Hematopoietic multipotent progenitor cell treated with erythropoietin and hydrocortisone succinate and interleukin-3 and kit ligand, for 15 days (in vitro differentiated cells): ENCODE data around the gene MYO16.

Experiments
- DNase-seq: peaks from one replicate; pipeline ENCODE4 v3.0.0-alpha.2; 2015; ENCODE audit warnings: low spot score

Gene MYO16

GRCh38 chr13:108663710-108664109, 34.3 kb downstream of the MYO16 start:
- no peak for DNase-seq

GRCh38 chr13:108667205-108667604, 37.8 kb downstream of the MYO16 start:
- no peak for DNase-seq

DNA sequence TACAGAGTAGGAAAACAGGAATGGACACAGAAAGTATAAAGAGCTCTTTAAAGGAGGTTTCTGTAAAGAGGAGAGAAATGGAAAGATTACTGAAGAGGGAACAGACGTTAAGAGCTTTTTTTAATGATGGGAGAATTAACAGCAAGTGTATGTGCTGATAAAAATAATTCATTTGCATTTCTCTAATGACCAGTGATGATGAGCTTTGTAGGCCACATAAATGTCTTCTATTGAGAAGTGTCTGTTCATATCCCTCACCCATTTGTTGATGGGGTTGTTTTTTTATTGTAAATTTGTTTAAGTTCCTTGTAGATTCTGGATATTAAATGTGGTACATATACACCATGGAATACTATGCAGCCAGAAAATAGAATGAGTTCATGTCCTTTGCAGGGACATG, 40.0 kb downstream of the MYO16 start:
- DNase-seq = no peak

- no peak for DNase-seq
Observed at GRCh38 chr13:108674346-108674745, 44.9 kb downstream of the MYO16 start.

- no peak for DNase-seq
Observed at GRCh38 chr13:108674771-108675170, 45.4 kb downstream of the MYO16 start.

- no peak for DNase-seq
Observed at GRCh38 chr13:108676620-108677019, 47.2 kb downstream of the MYO16 start.

- no peak for DNase-seq
Observed at GRCh38 chr13:108677806-108678205, 48.4 kb downstream of the MYO16 start.

DNA sequence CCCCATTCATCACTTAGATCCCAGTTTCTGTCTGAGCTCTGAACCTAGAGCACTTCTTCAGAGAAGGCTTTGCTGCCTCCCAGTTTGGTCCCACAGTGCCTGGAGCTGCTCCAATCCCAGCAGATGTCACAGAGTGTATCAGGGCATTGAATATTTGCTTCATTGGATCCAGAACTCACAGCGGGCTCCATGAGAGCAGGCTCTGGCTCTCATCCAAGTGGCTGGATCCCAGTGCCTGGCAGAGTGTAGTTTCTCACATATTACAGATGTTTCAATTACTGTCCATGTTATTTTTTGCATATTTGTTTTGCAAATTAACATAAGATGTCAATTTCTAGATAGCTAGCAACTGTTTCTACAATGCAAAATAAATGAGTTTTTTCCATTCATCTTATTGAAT, 50.6 kb downstream of the MYO16 start:
- no peak for DNase-seq

DNA sequence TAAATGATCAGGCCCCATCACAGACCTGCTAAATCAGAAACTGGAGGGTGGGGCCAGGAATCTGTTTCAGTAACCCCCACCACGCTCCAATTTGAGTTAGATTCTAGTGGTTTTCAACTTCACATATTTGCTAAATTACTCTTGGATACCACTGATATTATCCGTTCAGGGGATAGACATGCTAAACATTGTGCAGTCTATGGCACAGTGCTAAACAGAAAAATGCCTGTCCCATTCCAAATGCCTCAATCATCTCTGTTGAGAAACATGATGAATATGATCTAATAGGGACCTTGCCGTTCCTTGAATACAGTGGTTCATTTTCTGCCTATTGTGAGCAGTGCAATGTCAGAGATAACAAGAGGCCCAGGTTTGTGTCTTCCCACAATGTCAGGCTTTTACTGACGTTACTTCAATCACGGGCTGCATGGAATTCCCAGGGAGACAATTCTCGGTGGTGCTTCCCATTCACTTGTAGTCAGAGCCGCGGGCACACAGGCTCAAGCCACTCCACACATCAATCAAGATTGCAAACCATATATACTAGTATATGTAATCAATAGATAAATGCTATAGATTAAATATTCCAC, 52.7 kb downstream of the MYO16 start:
- DNase-seq = no peak

DNA sequence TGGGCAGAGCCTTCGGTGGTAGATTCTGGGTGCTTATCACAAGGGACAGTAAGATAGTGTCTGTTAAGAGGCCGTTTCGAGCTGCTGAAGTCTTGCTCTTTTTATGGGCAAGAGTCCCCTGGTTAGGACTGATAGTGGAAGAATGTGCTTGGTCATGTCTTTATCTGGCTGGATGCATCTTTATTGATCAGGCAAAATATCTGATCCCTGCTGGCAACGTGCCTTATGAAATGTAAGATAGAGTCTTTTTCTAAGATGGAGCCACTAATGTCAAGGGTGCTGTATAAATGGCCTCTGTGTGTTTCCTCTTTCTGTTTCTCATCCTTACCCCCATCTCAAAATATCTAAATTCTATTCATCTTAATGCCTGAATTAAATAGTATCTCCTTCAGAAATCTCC, 53.3 kb downstream of the MYO16 start:
- DNase-seq = no peak

DNA sequence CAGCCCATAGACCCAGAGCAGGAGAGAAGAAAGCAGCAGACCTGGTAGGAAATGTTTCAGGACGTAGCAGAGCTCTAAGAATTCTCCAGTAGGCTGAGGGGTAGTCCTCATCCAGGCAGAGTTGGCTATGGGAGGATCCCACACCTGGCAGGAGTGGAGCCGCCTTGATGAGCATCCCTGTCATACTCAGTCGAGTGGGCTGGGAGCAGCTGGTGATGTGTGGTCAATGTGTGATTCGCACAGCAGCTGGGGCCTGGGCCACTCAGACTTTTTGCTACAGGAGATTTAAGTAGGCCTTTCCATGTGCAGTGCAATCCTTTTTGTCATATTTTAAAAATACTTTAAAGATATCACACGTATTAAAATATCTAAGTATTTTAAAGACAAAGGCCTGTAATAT, 56.6 kb downstream of the MYO16 start:
- DNase-seq = no peak

DNA sequence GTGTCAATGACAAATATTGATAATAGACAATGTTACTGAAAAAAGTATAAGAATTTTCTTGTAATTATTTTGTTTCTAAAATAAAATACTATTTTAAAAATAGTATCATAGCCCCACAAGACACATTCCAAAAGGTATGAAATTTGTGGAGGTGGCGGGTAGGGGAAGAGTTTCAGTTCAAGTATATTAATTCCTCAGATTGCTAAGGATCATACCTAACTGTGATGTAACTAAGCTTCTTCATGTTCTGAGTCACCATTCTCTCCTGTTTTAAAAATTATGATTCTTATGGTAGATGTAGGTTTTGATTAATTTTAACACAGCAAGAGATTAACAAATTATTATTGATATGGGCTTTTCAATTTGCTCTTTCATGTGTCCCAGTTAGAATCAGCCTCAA, 61.3 kb downstream of the MYO16 start:
- no peak for DNase-seq

GRCh38 chr13:108700422-108701170, 71.2 kb downstream of the MYO16 start:
- DNase-seq = no peak

DNA sequence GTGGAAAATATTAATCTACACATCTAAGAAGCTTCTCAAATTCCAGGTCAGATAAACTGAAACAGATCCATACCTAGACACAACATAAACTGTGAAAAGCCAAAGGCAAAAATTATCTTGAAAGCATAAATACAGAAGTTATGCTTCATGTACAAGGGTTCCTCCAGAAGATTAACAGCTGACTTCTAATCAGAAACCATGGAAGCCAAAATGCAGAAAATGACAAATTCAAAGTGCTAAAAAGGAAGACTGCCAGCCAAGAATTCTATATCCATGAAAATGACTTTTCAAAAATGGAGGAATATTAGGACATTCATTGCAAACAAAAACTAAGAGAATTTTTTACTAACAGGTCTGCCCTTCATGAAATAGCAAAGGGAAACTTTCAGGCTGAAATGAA, 72.8 kb downstream of the MYO16 start:
- DNase-seq = no peak

DNA sequence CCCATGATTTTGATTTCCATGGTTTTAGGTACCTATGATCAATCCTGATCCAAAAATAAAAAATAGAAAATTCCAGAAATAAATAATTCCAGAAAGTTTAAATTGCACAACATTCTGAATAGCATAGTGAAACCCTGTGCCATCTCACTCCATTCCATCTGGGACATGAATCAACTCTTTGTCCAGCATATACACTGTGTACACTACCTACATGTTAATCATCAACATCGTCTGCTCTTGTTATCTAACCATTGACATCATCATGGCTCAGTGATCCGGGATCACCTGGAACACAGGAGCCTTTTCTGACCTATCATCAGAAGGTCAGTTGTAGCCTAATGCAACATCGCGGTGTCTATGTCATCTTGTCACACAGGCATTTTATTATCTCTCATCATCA, 75.6 kb downstream of the MYO16 start:
- DNase-seq = no peak

GRCh38 chr13:108707584-108707983, 78.2 kb downstream of the MYO16 start:
- DNase-seq = no peak

GRCh38 chr13:108708921-108709320, 79.5 kb downstream of the MYO16 start:
- no peak for DNase-seq

- DNase-seq = no peak
Observed at GRCh38 chr13:108711386-108711785, 82.0 kb downstream of the MYO16 start.

DNA sequence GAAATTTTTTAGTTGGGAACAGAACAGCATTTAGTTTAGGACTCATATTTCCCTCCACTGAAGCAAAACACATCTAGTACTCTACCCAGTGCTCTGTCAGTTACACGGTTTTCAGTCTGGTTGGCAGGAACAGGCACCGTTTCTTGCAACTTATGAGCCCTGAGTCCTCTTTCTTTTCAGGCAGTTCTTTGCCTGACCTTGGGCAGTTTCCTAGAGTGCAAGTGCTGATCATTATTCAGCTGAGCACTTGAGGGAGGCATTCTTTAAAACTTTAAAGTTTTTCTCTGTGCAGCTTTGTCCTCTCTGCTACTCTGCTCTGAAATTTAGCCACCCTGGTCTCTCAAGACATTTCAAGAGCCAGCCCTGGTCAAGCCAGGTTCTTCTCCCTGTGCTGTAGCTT, 96.1 kb downstream of the MYO16 start:
- DNase-seq = no peak

DNA sequence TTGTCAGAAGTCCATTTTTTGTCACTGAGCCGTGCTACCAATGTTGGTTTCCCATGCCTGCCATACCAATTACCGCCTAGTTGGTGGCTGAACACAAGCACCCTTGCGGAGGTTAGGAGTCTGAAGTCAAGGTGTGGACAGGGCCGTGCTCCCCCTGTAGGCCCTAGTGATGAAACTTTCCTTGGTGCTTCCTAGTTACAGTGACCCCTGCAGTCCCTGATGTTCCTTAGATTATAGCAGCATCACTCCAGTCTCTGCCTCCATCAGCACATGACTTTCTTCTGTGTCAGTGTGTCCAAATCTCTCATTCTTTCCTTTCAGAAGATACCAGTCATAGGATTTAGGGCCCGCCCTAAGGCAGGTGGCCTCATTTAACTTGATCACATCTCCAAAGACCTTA, 99.0 kb downstream of the MYO16 start:
- DNase-seq = no peak

GRCh38 chr13:108733022-108733560, 103.7 kb downstream of the MYO16 start:
- DNase-seq = no peak

GRCh38 chr13:108734676-108735075, 105.3 kb downstream of the MYO16 start:
- no peak for DNase-seq

- no peak for DNase-seq
Observed at GRCh38 chr13:108741930-108742329, 112.5 kb downstream of the MYO16 start.
